PFSK-1 (cell line): ENCODE results near the gene MUC3A.

Source experiments
- FOXP2 ChIP-seq: optimal IDR thresholded peaks from 2 replicates; pipeline ENCODE3; 2011; ENCODE audit warnings: borderline replicate concordance, control low read depth, inconsistent platforms; ENCODE audit not compliant: insufficient read depth; ENCODE audit errors: extremely low read length, extremely low read depth
- POLR2AphosphoS5 ChIP-seq: IDR thresholded peaks from 2 replicates; pipeline ENCODE4 v1.6.1; 2012; ENCODE audit warnings: low read depth, mild to moderate bottlenecking, control low read depth, low read length, moderate library complexity
- REST ChIP-seq, 2 experiments: IDR thresholded peaks; 2 replicates each; pipeline versions ENCODE4 v1.6.1 to v1.8.0; 2011 to 2012; ENCODE audit warnings: low read depth in 2 of 2, low read length in 2 of 2, control low read depth in 1 of 2, inconsistent platforms in 1 of 2, mild to moderate bottlenecking in 1 of 2, moderate library complexity in 1 of 2; ENCODE audit not compliant: insufficient read depth in 1 of 2
- SIN3A ChIP-seq: IDR thresholded peaks from 2 replicates; pipeline ENCODE4 v1.6.1; 2012; ENCODE audit warnings: mild to moderate bottlenecking, low read length, moderate library complexity, borderline replicate concordance; ENCODE audit not compliant: insufficient read depth
- TAF1 ChIP-seq: IDR thresholded peaks from 2 replicates; pipeline ENCODE4 v1.6.1; 2012; ENCODE audit warnings: low read length, control low read depth, borderline replicate concordance; ENCODE audit not compliant: insufficient read depth

The MUC3A gene

GRCh38 chr7:100921039-100921438 is 28.3 kb upstream of the MUC3A start:
- TF ChIP-seq REST (IDR thresholded peaks at IDR 0.05; ENCODE audit: insufficient read depth in 1 of 2, low read depth in 2 of 2, low read length in 2 of 2) (no peak), FOXP2 (no peak), SIN3A (no peak), TAF1 (no peak), POLR2AphosphoS5 (no peak)

- TF ChIP-seq POLR2AphosphoS5, result no peak
- no peak for TF ChIP-seq SIN3A
- TF ChIP-seq TAF1, result no peak
- no peak for TF ChIP-seq FOXP2
- TF ChIP-seq REST (IDR thresholded peaks at IDR 0.05; ENCODE audit: insufficient read depth in 1 of 2, low read depth in 2 of 2, low read length in 2 of 2), result no peak
Measured at GRCh38 chr7:100929808-100930174, 19.5 kb upstream of the MUC3A start.

GRCh38 chr7:100933734-100934133 is 15.6 kb upstream of the MUC3A start:
- TF ChIP-seq REST (IDR thresholded peaks at IDR 0.05; ENCODE audit: insufficient read depth in 1 of 2, low read depth in 2 of 2, low read length in 2 of 2) (no peak), TAF1 (no peak), FOXP2 (no peak), SIN3A (no peak), POLR2AphosphoS5 (no peak)

- TF ChIP-seq REST (IDR thresholded peaks at IDR 0.05; ENCODE audit: insufficient read depth in 1 of 2, low read depth in 2 of 2, low read length in 2 of 2) (no peak), SIN3A (no peak), TAF1 (no peak), FOXP2 (no peak), POLR2AphosphoS5 (no peak)
Measured at GRCh38 chr7:100942045-100942774, 7.1 kb upstream of the MUC3A start.
